ENCODE data around the gene USP13.
A peak's percentile ranks its signal among the peaks of the same experiment; 100 is the strongest.
"Not testable (repeated sequence)": the region's sequence is repeated elsewhere in the genome, so short reads cannot be mapped to it uniquely, and the experiment has no call there.

The USP13 gene

GRCh38 chr3:179658606-179659005 lies 5.8 kb downstream of the USP13 start:
- no peak for DNase-seq (ENCODE audit: low spot score)

- no peak for DNase-seq (ENCODE audit: low spot score)
Measured at GRCh38 chr3:179660872-179661271, 8.0 kb downstream of the USP13 start.

GRCh38 chr3:179661777-179662176 lies 8.9 kb downstream of the USP13 start:
- DNase-seq (ENCODE audit: low spot score): no peak

GRCh38 chr3:179663093-179663492 lies 10.3 kb downstream of the USP13 start:
- DNase-seq (ENCODE audit: low spot score): no peak

- no peak for DNase-seq (ENCODE audit: low spot score)
Measured at GRCh38 chr3:179666030-179666429, 13.2 kb downstream of the USP13 start.

- peak; percentile 31 for DNase-seq (ENCODE audit: low spot score)
Measured at GRCh38 chr3:179666436-179667035, 13.7 kb downstream of the USP13 start.

GRCh38 chr3:179668429-179668828 lies 15.6 kb downstream of the USP13 start:
- no peak for DNase-seq (ENCODE audit: low spot score)

GRCh38 chr3:179670311-179670710 lies 17.5 kb downstream of the USP13 start:
- DNase-seq (ENCODE audit: low spot score): no peak

- DNase-seq (ENCODE audit: low spot score): no peak
Measured at GRCh38 chr3:179671309-179671708, 18.5 kb downstream of the USP13 start.

GRCh38 chr3:179671747-179672242 lies 19.0 kb downstream of the USP13 start:
- no peak for DNase-seq (ENCODE audit: low spot score)

GRCh38 chr3:179672918-179673317 lies 20.1 kb downstream of the USP13 start:
- DNase-seq (ENCODE audit: low spot score): no peak

GRCh38 chr3:179673523-179673922 lies 20.7 kb downstream of the USP13 start:
- DNase-seq (ENCODE audit: low spot score): no peak

GRCh38 chr3:179676081-179676480 lies 23.2 kb downstream of the USP13 start:
- DNase-seq (ENCODE audit: low spot score): no peak

GRCh38 chr3:179677884-179678283 lies 25.0 kb downstream of the USP13 start:
- DNase-seq (ENCODE audit: low spot score): peak; percentile 19

GRCh38 chr3:179681492-179682263 lies 28.8 kb downstream of the USP13 start:
- no peak for DNase-seq (ENCODE audit: low spot score)

- DNase-seq (ENCODE audit: low spot score): no peak
Measured at GRCh38 chr3:179682426-179683080, 29.7 kb downstream of the USP13 start.

GRCh38 chr3:179683286-179683685 lies 30.4 kb downstream of the USP13 start:
- not testable (repeated sequence) for DNase-seq (ENCODE audit: low spot score)

GRCh38 chr3:179687967-179688535 lies 35.2 kb downstream of the USP13 start:
- DNase-seq (ENCODE audit: low spot score): no peak

GRCh38 chr3:179688850-179689249 lies 36.0 kb downstream of the USP13 start:
- DNase-seq (ENCODE audit: low spot score): no peak

- DNase-seq (ENCODE audit: low spot score): no peak
Measured at GRCh38 chr3:179694731-179695130, 41.9 kb downstream of the USP13 start.

- no peak for DNase-seq (ENCODE audit: low spot score)
Measured at GRCh38 chr3:179695672-179696313, 43.0 kb downstream of the USP13 start.

- no peak for DNase-seq (ENCODE audit: low spot score)
Measured at GRCh38 chr3:179697736-179698332, 45.0 kb downstream of the USP13 start.
